Gastrocnemius medialis (tissue), 4 donors: ENCODE data around the gene C3.
A peak's percentile ranks its signal among the peaks of the same experiment; 100 is the strongest.

Experiments used
- POLR2A ChIP-seq, 2 donors: fragments of 450-650 bp; IDR thresholded peaks; one replicate each; pipeline ENCODE4 v1.6.1; 2017; ENCODE audit warnings: antibody characterized with exemption in 2 of 2, mild to moderate bottlenecking in 2 of 2, moderate library complexity in 2 of 2
- TF ChIP-seq, protein P1 (sequence below), 5 experiments: fragments of 450-650 bp in 3 of 5; fragments of 200-600 bp in 2 of 5; sonication (generic) in 2 of 5; IDR thresholded peaks in 4 of 5; conservative IDR thresholded peaks in 1 of 5; 1 replicate in 4 of 5; 2 replicates in 1 of 5; pipeline ENCODE4 v1.5.1; 2016 to 2019; ENCODE audit warnings: antibody characterized with exemption in 5 of 5, mild to moderate bottlenecking in 3 of 5, moderate library complexity in 3 of 5

DNA sequence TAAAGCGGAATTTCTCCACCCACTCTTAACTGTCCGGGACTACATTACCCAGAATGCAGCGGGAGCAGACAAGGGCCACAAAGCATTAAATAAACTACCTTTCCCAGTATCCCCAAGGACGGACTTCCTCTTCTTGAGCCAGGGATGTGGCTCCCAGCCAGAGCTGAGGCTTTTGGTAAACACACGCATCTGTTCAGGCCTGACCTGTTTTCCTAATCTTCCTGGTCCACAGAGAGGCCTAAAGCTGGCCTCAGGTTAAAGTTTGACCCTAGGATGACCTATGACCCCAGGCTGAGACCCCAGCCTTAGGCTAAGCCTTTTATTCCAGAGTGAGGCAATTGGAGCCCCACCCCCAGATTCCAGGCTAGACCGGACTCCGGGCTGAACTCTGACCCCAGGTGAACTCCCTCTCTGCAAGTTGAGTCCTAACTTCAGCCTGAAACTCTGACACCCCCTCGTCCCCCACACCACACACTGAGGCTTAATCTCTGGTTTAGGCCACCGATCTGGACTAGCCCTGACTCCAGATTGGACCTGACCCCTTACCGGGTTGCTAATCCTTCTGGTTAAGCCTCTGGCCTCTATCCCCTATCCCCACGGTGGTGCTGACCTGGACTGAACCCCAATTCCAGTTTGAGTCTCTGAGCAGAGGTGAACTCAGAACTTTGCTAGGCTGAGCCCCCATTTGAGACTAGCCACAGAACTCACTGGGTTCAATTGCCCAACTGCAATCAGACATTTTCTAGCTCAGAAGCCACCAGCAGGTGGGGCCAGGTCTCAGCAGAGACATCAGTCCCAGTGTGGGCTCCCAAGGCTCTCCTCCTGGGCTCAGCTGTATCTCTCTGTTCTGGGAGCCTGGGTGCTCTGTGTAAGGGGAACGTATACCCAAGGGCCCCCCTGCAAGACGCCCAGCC is 17.7 kb upstream of the C3 start:
- TF ChIP-seq, protein P1, sequence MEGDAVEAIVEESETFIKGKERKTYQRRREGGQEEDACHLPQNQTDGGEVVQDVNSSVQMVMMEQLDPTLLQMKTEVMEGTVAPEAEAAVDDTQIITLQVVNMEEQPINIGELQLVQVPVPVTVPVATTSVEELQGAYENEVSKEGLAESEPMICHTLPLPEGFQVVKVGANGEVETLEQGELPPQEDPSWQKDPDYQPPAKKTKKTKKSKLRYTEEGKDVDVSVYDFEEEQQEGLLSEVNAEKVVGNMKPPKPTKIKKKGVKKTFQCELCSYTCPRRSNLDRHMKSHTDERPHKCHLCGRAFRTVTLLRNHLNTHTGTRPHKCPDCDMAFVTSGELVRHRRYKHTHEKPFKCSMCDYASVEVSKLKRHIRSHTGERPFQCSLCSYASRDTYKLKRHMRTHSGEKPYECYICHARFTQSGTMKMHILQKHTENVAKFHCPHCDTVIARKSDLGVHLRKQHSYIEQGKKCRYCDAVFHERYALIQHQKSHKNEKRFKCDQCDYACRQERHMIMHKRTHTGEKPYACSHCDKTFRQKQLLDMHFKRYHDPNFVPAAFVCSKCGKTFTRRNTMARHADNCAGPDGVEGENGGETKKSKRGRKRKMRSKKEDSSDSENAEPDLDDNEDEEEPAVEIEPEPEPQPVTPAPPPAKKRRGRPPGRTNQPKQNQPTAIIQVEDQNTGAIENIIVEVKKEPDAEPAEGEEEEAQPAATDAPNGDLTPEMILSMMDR (IDR thresholded peaks at IDR 0.05 in 4 of 5, conservative IDR thresholded peaks at IDR 0.05 in 1 of 5) = peak; percentile 66 to 87 (median 82)
- TF ChIP-seq POLR2A (IDR thresholded peaks at IDR 0.05) = peak in 1 of 2 donors; percentile 8
